Measurements from ENCODE around the gene TTC33. TPM values are rescaled to one million over a fixed set of nuclear protein-coding genes. Genes with fewer than 3 reads are reported as not detected.

The TTC33 gene
- total RNA-seq, 2 donors from 2014 or later = 10.3 to 22.5 TPM

- no peak for ATAC-seq (ENCODE audit: insufficient number of reproducible peaks, low FRiP score, low read depth)
- Histone ChIP-seq H3K9me3 (peaks cover 2% of the 10 kb centered on the region), H3K36me3 (no peaks in the 10 kb centered on the region), H3K4me1 (ENCODE audit: control insufficient read depth in 1 of 2, low read depth in 2 of 2) (no peaks in the 10 kb centered on the region), H3K4me3 (no peak overlapping the region), H3K27me3 (replicated peaks; ENCODE audit: insufficient read depth) (no peaks in the 10 kb centered on the region), H3K27ac (no peak overlapping the region)
- DNase-seq (ENCODE audit: low spot score) = no peak
- no peak for TF ChIP-seq CTCF (IDR thresholded peaks at IDR 0.05)
These were observed 196.5 kb downstream of the TTC33 start for GRCh38 chr5:40559306-40559705.

GRCh38 chr5:40557501-40557900 lies 198.3 kb downstream of the TTC33 start:
- no peaks in the 10 kb centered on the region for H3K36me3 ChIP-seq
- DNase-seq (ENCODE audit: low spot score) = no peak
- H3K4me1 ChIP-seq (ENCODE audit: control insufficient read depth in 1 of 2, low read depth in 2 of 2) = no peaks in the 10 kb centered on the region
- H3K9me3 ChIP-seq = peaks cover 2% of the 10 kb centered on the region
- no peak for ATAC-seq (ENCODE audit: insufficient number of reproducible peaks, low FRiP score, low read depth)
- H3K27me3 ChIP-seq (replicated peaks; ENCODE audit: insufficient read depth) = no peaks in the 10 kb centered on the region
- no peak overlapping the region for H3K27ac ChIP-seq
- no peak for TF ChIP-seq CTCF (IDR thresholded peaks at IDR 0.05)
- H3K4me3 ChIP-seq = no peak overlapping the region

GRCh38 chr5:40556811-40557210 lies 198.9 kb downstream of the TTC33 start:
- DNase-seq (ENCODE audit: low spot score) (no peak), ATAC-seq (ENCODE audit: insufficient number of reproducible peaks, low FRiP score, low read depth) (no peak)
- Histone ChIP-seq H3K27me3 (replicated peaks; ENCODE audit: insufficient read depth) (no peaks in the 10 kb centered on the region), H3K36me3 (no peaks in the 10 kb centered on the region), H3K4me3 (no peak overlapping the region), H3K9me3 (peaks cover 2% of the 10 kb centered on the region), H3K4me1 (ENCODE audit: control insufficient read depth in 1 of 2, low read depth in 2 of 2) (peaks cover 3 to 4% of the 10 kb centered on the region in 2 donors), H3K27ac (no peak overlapping the region)
- no peak for TF ChIP-seq CTCF (IDR thresholded peaks at IDR 0.05)

- TF ChIP-seq CTCF (IDR thresholded peaks at IDR 0.05) = no peak
- no peak for ATAC-seq (ENCODE audit: insufficient number of reproducible peaks, low FRiP score, low read depth)
These were observed 199.9 kb downstream of the TTC33 start for GRCh38 chr5:40555886-40556285.

GRCh38 chr5:40554813-40555212 lies 200.9 kb downstream of the TTC33 start:
- H3K4me1 ChIP-seq (ENCODE audit: control insufficient read depth in 1 of 2, low read depth in 2 of 2) = peaks cover 7% of the 10 kb centered on the region in 2 donors
- DNase-seq (ENCODE audit: low spot score) (no peak), ATAC-seq (ENCODE audit: insufficient number of reproducible peaks, low FRiP score, low read depth) (no peak)
- H3K9me3 ChIP-seq = no peaks in the 10 kb centered on the region
- TF ChIP-seq CTCF (IDR thresholded peaks at IDR 0.05) = no peak
- H3K4me3 ChIP-seq = no peak overlapping the region
- no peak overlapping the region for H3K27ac ChIP-seq
- no peaks in the 10 kb centered on the region for H3K27me3 ChIP-seq (replicated peaks; ENCODE audit: insufficient read depth)
- no peaks in the 10 kb centered on the region for H3K36me3 ChIP-seq

More at GRCh38 chr5:40555886-40556285, 199.9 kb downstream of the TTC33 start:
- no peaks in the 10 kb centered on the region for H3K27me3 ChIP-seq (replicated peaks; ENCODE audit: insufficient read depth)
- no peaks in the 10 kb centered on the region for H3K36me3 ChIP-seq
- H3K27ac ChIP-seq = no peak overlapping the region
- DNase-seq (ENCODE audit: low spot score) = no peak
- no peak overlapping the region for H3K4me3 ChIP-seq
- H3K9me3 ChIP-seq = no peaks in the 10 kb centered on the region
- H3K4me1 ChIP-seq (ENCODE audit: control insufficient read depth in 1 of 2, low read depth in 2 of 2) = peaks cover 7% of the 10 kb centered on the region in 2 donors
